Neutrophil (primary cell): Measurements from ENCODE around the gene PPT1.

Source experiments
- H3K27ac ChIP-seq: fragments of 200-600 bp; sonication (generic); 2 replicates; pipeline ENCODE4 v1.5.1; 2016; ENCODE audit warnings: mild to moderate bottlenecking, moderate library complexity
- H3K27me3 ChIP-seq: fragments of 200-600 bp; sonication (generic); 2 replicates; pipeline ENCODE4 v1.6.0; 2016; ENCODE audit warnings: mild to moderate bottlenecking
- H3K36me3 ChIP-seq: fragments of 200-600 bp; sonication (generic); 2 replicates; pipeline ENCODE4 v1.5.1; 2017
- H3K4me1 ChIP-seq, 2 experiments: fragments of 200-600 bp in 1 of 2; sonication (generic) in 1 of 2; 1 replicate in 1 of 2; 2 replicates in 1 of 2; pipeline versions ENCODE4 v1.5.1 to v1.6.1; 2013 to 2016; ENCODE audit warnings: low read depth in 1 of 2, low read length in 1 of 2, mild to moderate bottlenecking in 1 of 2, moderate library complexity in 1 of 2; ENCODE audit not compliant: control insufficient read depth in 1 of 2, insufficient read depth in 1 of 2
- H3K4me3 ChIP-seq, 2 experiments: fragments of 200-600 bp in 1 of 2; sonication (generic) in 1 of 2; 1 replicate in 1 of 2; 2 replicates in 1 of 2; pipeline ENCODE4 v1.5.1; 2013 to 2016; ENCODE audit warnings: low read depth in 1 of 2, low read length in 1 of 2, mild to moderate bottlenecking in 1 of 2, moderate library complexity in 1 of 2
- H3K9me3 ChIP-seq: fragments of 200-600 bp; sonication (generic); 2 replicates; pipeline ENCODE4 v1.5.1; 2016
- CTCF ChIP-seq: fragments of 200-600 bp; sonication (generic); IDR thresholded peaks from 2 replicates; pipeline ENCODE4 v1.5.1; 2016; ENCODE audit warnings: antibody characterized with exemption

The PPT1 gene

DNA sequence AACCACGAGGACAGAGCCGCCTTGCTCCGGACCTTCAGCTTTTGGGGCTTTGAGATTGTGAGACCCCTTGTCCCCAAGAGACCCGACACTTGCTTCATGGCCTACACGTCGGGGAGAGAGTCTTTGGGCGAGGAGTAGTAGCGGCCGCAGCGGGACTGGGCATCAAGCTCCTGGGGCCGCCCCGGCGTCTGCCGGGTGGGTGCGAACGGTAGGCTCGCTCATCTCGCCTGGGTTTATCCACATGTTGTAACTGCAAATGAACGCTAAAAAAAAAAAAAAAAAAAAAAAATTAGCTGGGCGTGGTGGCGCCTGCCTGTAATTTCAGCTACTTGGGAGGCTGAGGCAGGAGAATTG lies 36.2 kb upstream of the PPT1 start:
- Histone ChIP-seq H3K27me3 (peaks cover 8% of the 10 kb centered on the region), H3K4me1 (no peaks in the 10 kb centered on the region), H3K4me3 (no peak overlapping the region), H3K9me3 (no peaks in the 10 kb centered on the region), H3K27ac (no peak overlapping the region), H3K36me3 (no peaks in the 10 kb centered on the region)
- TF ChIP-seq CTCF: no peak

- no peak for TF ChIP-seq CTCF
- Histone ChIP-seq H3K9me3 (no peaks in the 10 kb centered on the region), H3K27ac (no peak overlapping the region), H3K27me3 (peaks cover 8% of the 10 kb centered on the region), H3K4me3 (no peak overlapping the region), H3K4me1 (no peaks in the 10 kb centered on the region), H3K36me3 (no peaks in the 10 kb centered on the region)
Measured at GRCh38 chr1:40132383-40133311, 35.6 kb upstream of the PPT1 start.

DNA sequence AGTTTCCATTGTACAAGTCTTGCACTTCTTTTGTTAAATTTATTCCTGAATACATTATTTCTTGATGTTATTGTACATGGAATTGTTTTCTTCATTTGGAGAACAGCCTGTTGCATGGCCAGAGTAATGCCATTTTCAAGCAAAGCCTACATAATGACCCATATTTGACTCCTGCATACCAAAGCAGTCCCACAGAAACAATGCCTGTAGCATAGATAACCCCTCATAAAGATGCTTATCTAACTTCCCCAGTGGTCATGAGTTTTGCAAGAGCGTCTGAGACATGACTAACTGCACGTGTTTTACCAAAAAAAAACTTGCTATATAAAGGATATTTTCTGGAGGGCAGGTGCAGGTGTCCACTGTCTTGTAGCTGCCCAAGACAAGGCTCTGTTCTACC lies 33.8 kb upstream of the PPT1 start:
- TF ChIP-seq CTCF: no peak
- no peaks in the 10 kb centered on the region for H3K4me1 ChIP-seq

GRCh38 chr1:40122855-40123254 lies 25.8 kb upstream of the PPT1 start:
- H3K27me3 ChIP-seq: peaks cover 10% of the 10 kb centered on the region
- H3K27ac ChIP-seq: no peak overlapping the region
- no peaks in the 10 kb centered on the region for H3K4me1 ChIP-seq
- H3K4me3 ChIP-seq: no peak overlapping the region
- no peaks in the 10 kb centered on the region for H3K9me3 ChIP-seq
- TF ChIP-seq CTCF: no peak
- H3K36me3 ChIP-seq: no peaks in the 10 kb centered on the region

More for the DNA sequence above, 33.8 kb upstream of the PPT1 start:
- no peaks in the 10 kb centered on the region for H3K36me3 ChIP-seq
- H3K9me3 ChIP-seq: no peaks in the 10 kb centered on the region
- no peak overlapping the region for H3K27ac ChIP-seq
- peaks cover 8% of the 10 kb centered on the region for H3K27me3 ChIP-seq
- H3K4me3 ChIP-seq: no peak overlapping the region

DNA sequence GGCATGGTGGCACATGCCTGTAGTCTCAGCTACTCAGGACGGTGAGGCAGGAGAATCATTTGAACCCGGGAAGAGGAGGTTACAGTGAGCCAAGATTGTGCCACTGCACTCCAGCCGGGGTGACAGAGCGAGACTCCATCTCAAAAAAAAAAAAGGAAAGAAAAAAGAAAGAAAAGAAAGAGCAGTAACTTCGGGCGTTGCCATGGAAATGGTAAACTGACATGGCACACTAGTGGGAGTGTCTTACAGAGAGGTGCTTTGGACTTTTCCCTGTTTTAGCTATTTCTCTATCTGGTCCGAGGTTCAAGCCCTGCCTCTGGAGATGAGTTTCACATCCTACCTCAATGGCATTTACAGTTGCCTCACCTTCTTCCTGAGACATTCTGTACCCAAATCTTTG lies 23.1 kb upstream of the PPT1 start:
- Histone ChIP-seq H3K4me1 (no peaks in the 10 kb centered on the region), H3K27ac (no peak overlapping the region), H3K4me3 (no peak overlapping the region), H3K36me3 (no peaks in the 10 kb centered on the region), H3K9me3 (no peaks in the 10 kb centered on the region), H3K27me3 (peaks cover 15% of the 10 kb centered on the region)
- TF ChIP-seq CTCF: no peak
